HG03469 (cell line): ENCODE measurements around the gene NSMCE1.
"Not testable (repeated sequence)": the region's sequence is repeated elsewhere in the genome, so short reads cannot be mapped to it uniquely, and the experiment has no call there.

Experiments used
- ATAC-seq: cut with Tn5 transposase; IDR thresholded peaks from one replicate; pipeline ENCODE4 v1.9.1; 2021; ENCODE audit warnings: mild to moderate bottlenecking, moderate library complexity, moderate number of reproducible peaks; ENCODE audit not compliant: unreplicated experiment

Gene NSMCE1

GRCh38 chr16:27303256-27304100 lies 34.9 kb upstream of the NSMCE1 start:
- ATAC-seq = no peak

DNA sequence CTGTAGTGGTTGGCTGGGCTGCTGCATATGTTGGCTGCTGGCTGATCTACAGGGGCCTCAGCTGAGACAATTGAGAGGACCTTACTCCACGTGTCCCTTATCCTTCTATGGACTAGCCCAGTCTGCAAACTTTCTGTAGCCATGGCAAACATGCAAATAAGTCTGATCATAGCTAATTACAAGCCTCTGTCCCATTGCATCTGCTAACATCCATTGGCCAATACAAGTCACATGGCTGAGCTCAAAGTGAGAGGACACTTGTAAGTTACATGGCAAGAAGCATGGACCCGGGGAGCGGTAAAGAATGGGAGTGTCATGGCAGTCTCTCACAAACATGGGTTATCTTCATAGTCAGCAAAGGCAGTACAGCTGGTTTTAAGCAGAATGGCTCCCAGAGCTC lies 33.6 kb upstream of the NSMCE1 start:
- ATAC-seq = no peak

- ATAC-seq = no peak
These were observed 32.8 kb upstream of the NSMCE1 start for GRCh38 chr16:27301236-27301861.

DNA sequence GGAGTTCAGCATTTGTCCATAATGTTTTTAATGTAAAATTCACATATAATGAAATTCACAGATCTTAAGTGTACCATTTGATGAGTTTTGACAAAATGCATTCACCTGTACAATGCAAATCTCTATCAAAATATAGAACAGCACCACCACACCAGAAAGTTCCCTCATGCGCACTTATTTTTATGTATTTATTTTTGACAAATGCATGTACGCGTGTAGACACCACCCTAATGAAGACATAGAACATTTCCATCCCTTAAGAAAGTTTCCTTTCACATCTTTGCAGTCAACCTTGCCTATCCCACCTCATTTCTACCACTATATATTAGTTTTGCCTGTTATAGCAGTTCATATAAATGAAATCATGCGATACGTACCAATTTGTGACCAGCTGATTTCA lies 29.6 kb upstream of the NSMCE1 start:
- no peak for ATAC-seq

- no peak for ATAC-seq
These were observed 24.8 kb upstream of the NSMCE1 start for GRCh38 chr16:27293343-27293742.

GRCh38 chr16:27291722-27292240 lies 23.2 kb upstream of the NSMCE1 start:
- ATAC-seq = no peak

- no peak for ATAC-seq
These were observed 22.5 kb upstream of the NSMCE1 start for GRCh38 chr16:27291106-27291505.

- no peak for ATAC-seq
These were observed 22.0 kb upstream of the NSMCE1 start for GRCh38 chr16:27290562-27290961.

- ATAC-seq = no peak
These were observed 21.1 kb upstream of the NSMCE1 start for GRCh38 chr16:27289669-27290068.

- ATAC-seq = not testable (repeated sequence)
These were observed 19.7 kb upstream of the NSMCE1 start for GRCh38 chr16:27288313-27288712.

DNA sequence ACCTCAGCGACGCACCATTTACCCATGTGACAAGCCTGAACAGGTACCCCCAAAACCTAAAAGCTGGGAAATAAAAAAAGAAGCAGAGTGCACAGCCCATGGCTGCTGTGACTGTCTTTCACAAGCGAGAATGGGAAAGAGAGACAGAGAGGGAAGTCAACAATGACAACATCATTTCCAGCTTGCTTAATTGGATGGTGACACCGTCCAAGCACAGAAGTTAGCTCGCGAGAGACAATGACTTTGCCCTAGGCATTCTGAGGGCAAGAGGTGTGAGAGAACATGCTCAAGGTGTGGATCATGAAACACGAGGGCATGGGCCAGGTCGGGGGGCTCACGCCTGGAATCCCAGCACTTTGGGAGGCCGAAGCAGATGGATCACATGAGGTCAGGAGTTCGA lies 19.3 kb upstream of the NSMCE1 start:
- no peak for ATAC-seq

- ATAC-seq = no peak
These were observed 18.7 kb upstream of the NSMCE1 start for GRCh38 chr16:27287051-27287811.

GRCh38 chr16:27286451-27286850 lies 17.9 kb upstream of the NSMCE1 start:
- no peak for ATAC-seq

- no peak for ATAC-seq
These were observed 17.2 kb upstream of the NSMCE1 start for GRCh38 chr16:27285676-27286196.

DNA sequence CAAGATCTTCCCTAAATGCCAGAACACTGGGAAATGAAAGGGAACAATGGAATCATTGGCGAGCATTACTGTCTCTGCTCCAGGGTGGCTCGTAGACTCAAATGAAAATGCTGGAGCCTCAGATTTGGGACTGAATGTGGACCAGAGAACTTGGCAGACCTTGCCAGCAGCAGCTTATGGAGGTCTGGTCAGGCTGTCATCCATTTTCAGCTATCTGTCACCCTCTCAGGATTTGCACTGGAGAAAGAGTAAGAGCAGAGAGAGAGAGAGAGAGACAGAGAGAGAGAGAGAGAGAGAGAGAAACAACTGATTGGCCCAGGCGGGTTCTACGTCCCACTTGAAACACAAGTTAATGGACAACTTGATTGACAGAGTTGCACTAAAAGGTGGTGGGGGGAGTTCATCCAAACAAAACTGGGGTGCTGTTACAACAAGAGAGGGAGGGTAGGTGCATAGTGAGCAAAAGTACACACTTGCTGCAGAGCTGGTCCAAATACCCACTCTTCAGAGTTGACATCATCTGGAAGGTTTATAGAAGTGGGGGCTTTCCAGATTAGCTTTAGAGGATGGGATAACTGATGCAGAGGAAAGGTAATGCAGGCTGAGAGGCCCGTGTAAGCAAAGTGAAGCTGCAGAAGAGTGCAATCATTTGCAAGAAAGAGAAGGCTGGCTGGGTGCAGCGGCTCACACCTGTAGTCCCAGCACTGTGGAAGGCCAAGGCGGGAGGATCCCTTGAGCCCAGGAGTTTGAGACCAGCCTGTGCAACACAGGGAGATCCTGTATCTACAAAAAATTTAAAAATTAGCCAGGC lies 16.5 kb upstream of the NSMCE1 start:
- no peak for ATAC-seq

- ATAC-seq = no peak
These were observed 12.7 kb upstream of the NSMCE1 start for GRCh38 chr16:27281243-27281642.

GRCh38 chr16:27275394-27275793 lies 6.8 kb upstream of the NSMCE1 start:
- no peak for ATAC-seq

DNA sequence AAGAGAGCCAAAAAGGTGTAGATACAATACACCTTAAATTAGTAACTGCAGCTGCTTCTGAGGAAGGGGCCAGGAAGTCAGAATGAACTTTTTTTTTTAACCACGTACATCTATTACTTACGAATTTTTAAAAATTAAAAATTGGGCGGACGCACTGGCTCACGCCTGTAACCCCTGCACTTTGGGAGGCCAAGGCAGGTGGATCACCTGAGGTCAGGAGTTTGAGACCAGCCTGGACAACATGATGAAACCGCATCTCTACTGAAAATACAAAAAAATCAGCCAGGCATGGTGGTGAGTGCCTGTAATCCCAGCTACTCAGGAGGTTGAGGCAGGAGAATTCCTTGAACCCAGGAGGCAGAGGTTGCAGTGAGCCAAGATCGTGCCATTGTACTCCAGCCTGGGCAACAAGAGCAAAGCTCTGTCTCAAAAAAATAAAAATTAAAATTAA lies 5.9 kb upstream of the NSMCE1 start:
- ATAC-seq = not testable (repeated sequence)

DNA sequence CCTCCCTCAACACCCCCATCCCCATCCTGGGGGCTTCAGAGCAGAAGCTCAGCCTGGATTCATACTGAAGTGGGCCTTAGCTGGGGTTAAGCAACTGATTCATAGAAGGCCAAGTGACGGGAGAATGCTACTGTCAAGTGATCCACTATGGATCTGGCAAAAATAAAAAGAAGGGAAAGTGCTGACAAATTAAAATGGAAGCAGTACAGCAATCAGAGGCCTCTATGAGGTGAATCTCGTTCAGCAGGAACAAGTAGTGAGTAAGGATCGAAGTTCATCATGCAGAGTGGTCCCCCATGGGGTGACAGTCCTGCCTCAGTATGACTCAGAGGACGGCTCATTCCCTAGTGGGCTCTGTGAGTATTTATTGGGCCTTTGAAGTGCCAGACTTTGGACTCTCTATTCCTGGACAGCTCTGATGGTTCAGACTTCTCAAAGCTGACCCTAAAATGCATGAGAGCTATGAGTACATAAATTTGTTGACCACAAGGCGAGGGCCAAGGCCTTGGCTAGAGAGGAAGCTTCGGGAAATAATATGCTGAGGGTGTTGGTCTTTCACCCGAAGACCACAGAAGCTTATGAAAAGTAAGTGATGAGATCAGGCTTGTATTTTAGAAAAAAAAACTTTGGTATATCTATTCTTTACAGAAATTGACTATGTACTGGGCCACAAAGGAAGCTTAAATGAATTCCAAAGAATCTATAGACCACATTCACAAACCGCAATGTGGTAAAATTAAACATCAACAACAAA lies 5.3 kb upstream of the NSMCE1 start:
- ATAC-seq = no peak

GRCh38 chr16:27273330-27273669 lies 4.7 kb upstream of the NSMCE1 start:
- no peak for ATAC-seq
